ENCODE data around the gene SEC23A. TPM values are rescaled to one million over a fixed set of nuclear protein-coding genes. Genes with fewer than 3 reads are reported as not detected.
"Not testable (repeated sequence)": the region's sequence is repeated elsewhere in the genome, so short reads cannot be mapped to it uniquely, and the experiment has no call there.

The SEC23A gene
- 126 TPM for total RNA-seq

- peak within 1 kb of the TSS; percentile 93 to 95 (median 94) for H3K9ac ChIP-seq (ENCODE audit: low read depth in 1 of 3, low read length in 3 of 3)
- H3K4me3 ChIP-seq (ENCODE audit: low read length in 3 of 3), result peak within 1 kb of the TSS; percentile 87 to 98 (median 91)
- no peaks in the 10 kb centered on the region for H3K27me3 ChIP-seq (ENCODE audit: control insufficient read depth in 3 of 3, insufficient read depth in 3 of 3, low read length in 3 of 3)
- peaks cover 0 to 12% (median 6%) of the 10 kb centered on the region in 3 donors for H3K4me1 ChIP-seq (ENCODE audit: control insufficient read depth in 3 of 3, insufficient read depth in 3 of 3, low read length in 3 of 3)
- no peaks in the 10 kb centered on the region for H3K9me3 ChIP-seq (ENCODE audit: control insufficient read depth in 3 of 3, low read length in 3 of 3)
- H3K36me3 ChIP-seq (ENCODE audit: control insufficient read depth in 3 of 3, insufficient read depth in 3 of 3, low read length in 3 of 3), result no peaks in the 10 kb centered on the region
- peak within 1 kb of the TSS; percentile 89 for H3K27ac ChIP-seq (ENCODE audit: low read depth, low read length)
These were observed at the start of gene SEC23A for GRCh38 chr14:39102969-39103957. Gene SEC23A, minus strand, starts transcription at chr14:39103235. Its CDS starts 7,117 bp downstream, at chr14:39096118.

- Histone ChIP-seq H3K4me1 (ENCODE audit: control insufficient read depth in 3 of 3, insufficient read depth in 3 of 3, low read length in 3 of 3) (no peaks in the 10 kb centered on the region), H3K9me3 (ENCODE audit: control insufficient read depth in 3 of 3, low read length in 3 of 3) (no peaks in the 10 kb centered on the region), H3K27ac (ENCODE audit: low read depth, low read length) (no peak overlapping the region), H3K4me3 (ENCODE audit: low read length in 3 of 3) (no peak overlapping the region), H3K36me3 (ENCODE audit: control insufficient read depth in 3 of 3, insufficient read depth in 3 of 3, low read length in 3 of 3) (peaks cover 5 to 21% (median 16%) of the 10 kb centered on the region in 3 donors), H3K9ac (ENCODE audit: low read depth in 1 of 3, low read length in 3 of 3) (no peak overlapping the region), H3K27me3 (ENCODE audit: control insufficient read depth in 3 of 3, insufficient read depth in 3 of 3, low read length in 3 of 3) (no peaks in the 10 kb centered on the region)
These were observed 42.4 kb upstream of the SEC23A start for GRCh38 chr14:39145266-39145966.

GRCh38 chr14:39143226-39143625 lies 40.2 kb upstream of the SEC23A start:
- H3K27ac ChIP-seq (ENCODE audit: low read depth, low read length); H3K27me3 ChIP-seq (ENCODE audit: control insufficient read depth in 3 of 3, insufficient read depth in 3 of 3, low read length in 3 of 3); H3K4me1 ChIP-seq (ENCODE audit: control insufficient read depth in 3 of 3, insufficient read depth in 3 of 3, low read length in 3 of 3); H3K9ac ChIP-seq (ENCODE audit: low read depth in 1 of 3, low read length in 3 of 3); H3K9me3 ChIP-seq (ENCODE audit: control insufficient read depth in 3 of 3, low read length in 3 of 3); H3K4me3 ChIP-seq (ENCODE audit: low read length in 3 of 3): not testable (repeated sequence)
- H3K36me3 ChIP-seq (ENCODE audit: control insufficient read depth in 3 of 3, insufficient read depth in 3 of 3, low read length in 3 of 3), result peaks cover 2 to 15% (median 9%) of the 10 kb centered on the region in 3 donors

GRCh38 chr14:39141623-39142022 lies 38.6 kb upstream of the SEC23A start:
- H3K27me3 ChIP-seq (ENCODE audit: control insufficient read depth in 3 of 3, insufficient read depth in 3 of 3, low read length in 3 of 3); H3K9me3 ChIP-seq (ENCODE audit: control insufficient read depth in 3 of 3, low read length in 3 of 3); H3K9ac ChIP-seq (ENCODE audit: low read depth in 1 of 3, low read length in 3 of 3); H3K4me3 ChIP-seq (ENCODE audit: low read length in 3 of 3); H3K4me1 ChIP-seq (ENCODE audit: control insufficient read depth in 3 of 3, insufficient read depth in 3 of 3, low read length in 3 of 3); H3K27ac ChIP-seq (ENCODE audit: low read depth, low read length): not testable (repeated sequence)
- peaks cover 6 to 14% (median 14%) of the 10 kb centered on the region in 3 donors for H3K36me3 ChIP-seq (ENCODE audit: control insufficient read depth in 3 of 3, insufficient read depth in 3 of 3, low read length in 3 of 3)

- H3K9ac ChIP-seq (ENCODE audit: low read depth in 1 of 3, low read length in 3 of 3), result no peak overlapping the region
- no peaks in the 10 kb centered on the region for H3K27me3 ChIP-seq (ENCODE audit: control insufficient read depth in 3 of 3, insufficient read depth in 3 of 3, low read length in 3 of 3)
- H3K9me3 ChIP-seq (ENCODE audit: control insufficient read depth in 3 of 3, low read length in 3 of 3), result no peaks in the 10 kb centered on the region
- H3K4me1 ChIP-seq (ENCODE audit: control insufficient read depth in 3 of 3, insufficient read depth in 3 of 3, low read length in 3 of 3), result no peaks in the 10 kb centered on the region
- H3K36me3 ChIP-seq (ENCODE audit: control insufficient read depth in 3 of 3, insufficient read depth in 3 of 3, low read length in 3 of 3), result peaks cover 8 to 22% (median 19%) of the 10 kb centered on the region in 3 donors
- H3K4me3 ChIP-seq (ENCODE audit: low read length in 3 of 3), result no peak overlapping the region
- H3K27ac ChIP-seq (ENCODE audit: low read depth, low read length), result no peak overlapping the region
These were observed 37.1 kb upstream of the SEC23A start for GRCh38 chr14:39140170-39140569.

GRCh38 chr14:39138440-39138839 lies 35.4 kb upstream of the SEC23A start:
- Histone ChIP-seq H3K9ac (ENCODE audit: low read depth in 1 of 3, low read length in 3 of 3) (no peak overlapping the region), H3K36me3 (ENCODE audit: control insufficient read depth in 3 of 3, insufficient read depth in 3 of 3, low read length in 3 of 3) (peaks cover 11 to 38% (median 22%) of the 10 kb centered on the region in 3 donors), H3K4me3 (ENCODE audit: low read length in 3 of 3) (no peak overlapping the region)

GRCh38 chr14:39137835-39138234 lies 34.8 kb upstream of the SEC23A start:
- peaks cover 11 to 38% (median 22%) of the 10 kb centered on the region in 3 donors for H3K36me3 ChIP-seq (ENCODE audit: control insufficient read depth in 3 of 3, insufficient read depth in 3 of 3, low read length in 3 of 3)
- not testable (repeated sequence) for H3K27me3 ChIP-seq (ENCODE audit: control insufficient read depth in 3 of 3, insufficient read depth in 3 of 3, low read length in 3 of 3); H3K27ac ChIP-seq (ENCODE audit: low read depth, low read length); H3K4me3 ChIP-seq (ENCODE audit: low read length in 3 of 3); H3K9me3 ChIP-seq (ENCODE audit: control insufficient read depth in 3 of 3, low read length in 3 of 3); H3K9ac ChIP-seq (ENCODE audit: low read depth in 1 of 3, low read length in 3 of 3); H3K4me1 ChIP-seq (ENCODE audit: control insufficient read depth in 3 of 3, insufficient read depth in 3 of 3, low read length in 3 of 3)

More at GRCh38 chr14:39138440-39138839, 35.4 kb upstream of the SEC23A start:
- no peaks in the 10 kb centered on the region for H3K4me1 ChIP-seq (ENCODE audit: control insufficient read depth in 3 of 3, insufficient read depth in 3 of 3, low read length in 3 of 3)
- H3K27ac ChIP-seq (ENCODE audit: low read depth, low read length), result no peak overlapping the region
- H3K9me3 ChIP-seq (ENCODE audit: control insufficient read depth in 3 of 3, low read length in 3 of 3), result no peaks in the 10 kb centered on the region
- no peaks in the 10 kb centered on the region for H3K27me3 ChIP-seq (ENCODE audit: control insufficient read depth in 3 of 3, insufficient read depth in 3 of 3, low read length in 3 of 3)

GRCh38 chr14:39122330-39123138 lies 19.5 kb upstream of the SEC23A start:
- Histone ChIP-seq H3K9me3 (ENCODE audit: control insufficient read depth in 3 of 3, low read length in 3 of 3) (no peaks in the 10 kb centered on the region), H3K27me3 (ENCODE audit: control insufficient read depth in 3 of 3, insufficient read depth in 3 of 3, low read length in 3 of 3) (no peaks in the 10 kb centered on the region), H3K27ac (ENCODE audit: low read depth, low read length) (no peak overlapping the region), H3K4me1 (ENCODE audit: control insufficient read depth in 3 of 3, insufficient read depth in 3 of 3, low read length in 3 of 3) (no peaks in the 10 kb centered on the region), H3K36me3 (ENCODE audit: control insufficient read depth in 3 of 3, insufficient read depth in 3 of 3, low read length in 3 of 3) (peaks cover 14 to 46% (median 40%) of the 10 kb centered on the region in 3 donors), H3K4me3 (ENCODE audit: low read length in 3 of 3) (no peak overlapping the region), H3K9ac (ENCODE audit: low read depth in 1 of 3, low read length in 3 of 3) (no peak overlapping the region)

GRCh38 chr14:39114073-39114838 lies 11.2 kb upstream of the SEC23A start, which contains the start of gene GEMIN2:
Gene GEMIN2, plus strand, starts transcription at chr14:39114323. Its CDS starts 16 bp downstream, at chr14:39114339.
- peak within 1 kb of the TSS; percentile 45 for H3K27ac ChIP-seq (ENCODE audit: low read depth, low read length)
- H3K9ac ChIP-seq (ENCODE audit: low read depth in 1 of 3, low read length in 3 of 3), result peak within 1 kb of the TSS; percentile 82 to 87 (median 84)
- H3K36me3 ChIP-seq (ENCODE audit: control insufficient read depth in 3 of 3, insufficient read depth in 3 of 3, low read length in 3 of 3), result peaks cover 7 to 15% (median 7%) of the 10 kb centered on the region in 3 donors
- no peaks in the 10 kb centered on the region for H3K27me3 ChIP-seq (ENCODE audit: control insufficient read depth in 3 of 3, insufficient read depth in 3 of 3, low read length in 3 of 3)
- no peaks in the 10 kb centered on the region for H3K9me3 ChIP-seq (ENCODE audit: control insufficient read depth in 3 of 3, low read length in 3 of 3)
- peaks cover 0 to 9% (median 8%) of the 10 kb centered on the region in 3 donors for H3K4me1 ChIP-seq (ENCODE audit: control insufficient read depth in 3 of 3, insufficient read depth in 3 of 3, low read length in 3 of 3)
- H3K4me3 ChIP-seq (ENCODE audit: low read length in 3 of 3), result peak within 1 kb of the TSS; percentile 90 to 94 (median 91)
